GM12873 (cell line): ENCODE data around the gene GNAL.

Experiments used
- TF ChIP-seq, protein P1 (sequence below): IDR thresholded peaks from 2 replicates; pipeline ENCODE4 v1.5.1; 2012; ENCODE audit warnings: low read depth, mild to moderate bottlenecking, moderate library complexity, low read length, control low read depth; ENCODE audit not compliant: insufficient read depth; ENCODE audit errors: missing control alignments

GNAL gene

DNA sequence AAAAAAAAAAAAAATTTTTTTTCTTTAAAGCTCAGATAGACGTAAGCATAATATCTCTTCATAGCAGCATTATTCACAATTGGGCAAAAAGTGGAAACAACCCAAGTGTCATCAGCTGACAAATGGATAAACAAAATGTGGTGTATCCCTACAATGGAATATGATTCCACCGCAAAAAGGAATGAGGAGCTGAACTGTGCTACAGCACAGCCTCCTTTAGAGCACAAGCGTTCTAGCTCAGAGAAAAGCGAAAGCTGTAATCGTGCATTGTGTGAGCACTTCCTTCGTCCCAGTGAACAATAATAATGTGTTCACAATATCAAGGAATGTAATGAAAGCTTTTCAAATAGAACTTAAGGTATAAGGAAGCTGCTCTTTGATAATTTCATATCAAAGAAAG lies 150.5 kb downstream of the GNAL start:
- TF ChIP-seq, protein P1, sequence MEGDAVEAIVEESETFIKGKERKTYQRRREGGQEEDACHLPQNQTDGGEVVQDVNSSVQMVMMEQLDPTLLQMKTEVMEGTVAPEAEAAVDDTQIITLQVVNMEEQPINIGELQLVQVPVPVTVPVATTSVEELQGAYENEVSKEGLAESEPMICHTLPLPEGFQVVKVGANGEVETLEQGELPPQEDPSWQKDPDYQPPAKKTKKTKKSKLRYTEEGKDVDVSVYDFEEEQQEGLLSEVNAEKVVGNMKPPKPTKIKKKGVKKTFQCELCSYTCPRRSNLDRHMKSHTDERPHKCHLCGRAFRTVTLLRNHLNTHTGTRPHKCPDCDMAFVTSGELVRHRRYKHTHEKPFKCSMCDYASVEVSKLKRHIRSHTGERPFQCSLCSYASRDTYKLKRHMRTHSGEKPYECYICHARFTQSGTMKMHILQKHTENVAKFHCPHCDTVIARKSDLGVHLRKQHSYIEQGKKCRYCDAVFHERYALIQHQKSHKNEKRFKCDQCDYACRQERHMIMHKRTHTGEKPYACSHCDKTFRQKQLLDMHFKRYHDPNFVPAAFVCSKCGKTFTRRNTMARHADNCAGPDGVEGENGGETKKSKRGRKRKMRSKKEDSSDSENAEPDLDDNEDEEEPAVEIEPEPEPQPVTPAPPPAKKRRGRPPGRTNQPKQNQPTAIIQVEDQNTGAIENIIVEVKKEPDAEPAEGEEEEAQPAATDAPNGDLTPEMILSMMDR = no peak

DNA sequence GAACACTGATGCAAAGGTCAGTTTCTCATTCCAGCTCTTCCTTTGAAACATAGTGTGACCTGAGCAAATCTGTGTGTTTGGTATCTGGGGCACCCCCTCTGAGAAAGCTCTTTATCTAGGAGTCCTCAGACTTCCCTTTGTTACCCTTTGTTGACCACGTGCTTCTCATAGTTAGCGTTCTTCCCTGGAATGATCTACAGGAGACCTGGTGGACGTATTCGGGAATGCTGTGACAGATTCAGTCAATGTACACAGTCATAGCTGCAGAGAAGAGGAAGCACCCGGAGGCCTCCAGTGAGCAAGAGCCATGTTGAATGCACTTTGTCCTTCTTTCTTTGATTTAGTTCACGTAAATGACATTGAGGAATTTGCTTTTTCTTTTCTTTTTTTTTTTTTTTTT lies 151.4 kb downstream of the GNAL start:
- TF ChIP-seq, protein P1 = no peak

DNA sequence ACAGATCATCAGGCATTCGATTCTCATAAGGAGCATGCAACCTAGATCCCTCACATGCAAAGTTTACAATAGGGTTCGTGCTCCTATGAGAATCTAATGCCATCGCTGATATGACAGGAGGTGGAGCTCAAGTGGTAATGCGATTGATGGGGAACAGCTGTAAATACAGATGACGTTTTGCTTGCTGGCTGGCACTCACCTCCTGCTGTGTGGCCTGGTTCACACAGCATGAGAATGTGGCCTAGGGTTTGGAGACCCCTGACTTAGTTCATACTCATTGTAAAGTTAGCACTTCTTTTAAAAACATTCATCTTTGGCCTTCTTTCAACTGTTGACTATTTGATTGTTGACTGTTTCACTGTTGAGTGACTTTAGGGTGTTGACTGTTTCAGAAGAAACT lies 153.5 kb downstream of the GNAL start:
- TF ChIP-seq, protein P1 = no peak

DNA sequence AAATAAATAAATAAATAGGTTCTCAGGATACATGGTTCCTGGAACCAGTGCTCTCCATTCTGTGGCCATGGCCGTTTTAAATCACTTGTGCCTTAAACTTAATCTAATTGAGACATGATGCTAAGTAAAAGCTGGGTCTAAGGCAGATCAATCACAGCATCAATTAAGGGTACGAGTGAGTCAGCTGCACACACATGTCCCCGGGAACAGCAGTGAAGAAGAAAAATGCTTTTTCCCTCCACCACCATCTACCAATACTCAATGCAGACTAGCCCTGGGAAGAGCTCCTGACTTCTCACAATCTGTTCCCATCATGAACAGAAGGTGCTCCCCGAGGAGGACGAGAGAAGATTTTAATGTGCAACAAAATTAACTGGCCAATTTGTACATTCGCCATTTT lies 155.4 kb downstream of the GNAL start:
- TF ChIP-seq, protein P1 = no peak

DNA sequence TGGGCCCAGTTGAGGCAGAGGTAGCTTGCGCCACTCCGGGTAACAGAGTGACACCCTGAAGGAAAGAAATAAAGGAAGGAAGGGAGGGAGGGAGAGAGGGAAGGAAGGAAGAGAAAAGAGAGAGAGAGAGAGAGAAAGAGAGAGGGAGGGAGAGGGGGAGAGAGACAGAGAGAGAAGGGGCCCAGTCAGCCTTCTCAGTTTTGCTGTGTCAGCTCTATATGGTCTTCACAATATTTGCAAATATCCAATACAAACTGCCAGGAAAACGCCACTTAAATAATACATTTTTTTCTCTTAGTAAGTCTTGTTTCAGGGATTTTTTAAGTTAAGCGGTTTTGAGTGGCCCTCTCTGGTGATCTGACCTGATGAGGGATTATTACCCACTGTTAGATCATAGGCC lies 156.6 kb downstream of the GNAL start:
- TF ChIP-seq, protein P1 = no peak

DNA sequence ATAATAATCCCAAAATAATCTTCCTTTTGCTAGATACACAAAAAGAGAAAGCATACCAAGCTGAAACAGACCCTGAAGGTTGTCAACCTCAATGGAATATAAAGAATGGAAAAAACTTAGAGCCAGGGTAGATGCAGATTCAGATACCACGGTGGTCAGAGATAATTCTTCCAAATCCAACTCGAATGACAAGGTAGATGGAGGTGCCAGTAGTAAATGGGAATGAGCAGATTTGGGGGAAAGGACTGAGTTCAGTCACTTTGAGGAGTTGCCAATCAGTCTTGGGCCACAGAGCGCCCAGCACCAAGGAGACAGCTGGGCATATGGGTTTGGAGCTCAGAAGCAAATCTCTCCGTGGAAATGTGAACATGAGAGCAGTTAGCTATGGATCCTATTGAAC lies 158.7 kb downstream of the GNAL start:
- TF ChIP-seq, protein P1 = no peak

DNA sequence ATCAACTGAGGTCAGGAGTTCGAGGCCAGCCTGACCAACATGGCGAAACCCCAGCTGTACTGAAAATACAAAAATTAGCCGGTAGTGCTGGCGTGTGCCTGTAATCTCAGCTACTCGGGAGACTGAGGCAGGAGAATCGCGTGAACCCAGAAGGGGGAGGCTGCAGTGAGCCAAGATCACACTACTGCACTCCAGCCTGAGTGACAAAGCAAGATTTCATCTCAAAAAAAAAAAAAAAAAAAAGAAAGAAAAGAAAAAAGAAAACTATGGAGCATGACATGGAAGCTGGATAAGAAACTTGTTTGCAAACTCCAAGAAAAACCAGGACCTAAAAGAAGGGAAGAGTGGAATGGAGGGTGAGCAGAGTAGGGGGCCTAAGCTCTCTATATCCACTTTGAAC lies 160.2 kb downstream of the GNAL start:
- TF ChIP-seq, protein P1 = no peak

DNA sequence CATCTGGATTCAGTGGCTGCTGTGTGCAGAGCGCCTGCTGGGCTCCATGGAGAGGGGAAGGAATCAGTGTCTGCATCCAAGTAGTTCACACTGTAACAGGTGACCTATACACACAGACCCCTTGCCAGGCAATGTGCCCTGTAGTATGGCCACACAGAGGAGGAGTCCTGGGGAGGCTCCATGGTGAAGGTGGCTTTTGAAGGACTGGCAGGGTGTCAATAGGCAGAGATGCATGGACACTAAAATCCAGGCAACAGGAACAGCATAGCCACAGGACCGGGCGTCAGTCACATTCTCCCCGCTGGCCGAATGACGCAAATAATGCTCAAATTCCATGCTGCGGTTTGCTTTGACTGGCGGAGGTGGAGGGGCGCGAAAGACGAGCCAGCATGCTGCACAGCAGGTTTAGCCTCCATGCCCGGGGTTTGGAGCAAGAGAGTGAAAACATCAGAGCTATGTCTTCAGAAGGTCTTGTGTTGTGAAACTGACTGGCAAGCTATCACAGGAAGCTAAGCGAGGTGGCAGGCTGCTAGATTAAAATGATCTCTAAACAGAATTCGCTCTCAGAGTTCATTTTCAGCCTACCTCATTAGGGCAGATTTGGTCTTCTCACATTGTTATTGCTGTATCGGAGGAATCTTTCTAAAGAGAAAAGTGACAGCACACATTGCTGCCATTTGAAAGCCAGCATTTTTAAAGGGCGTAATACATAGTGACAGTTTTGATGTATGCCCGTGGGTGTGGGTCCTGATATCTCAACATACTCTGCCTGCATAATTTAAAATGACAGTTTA lies 161.0 kb downstream of the GNAL start:
- TF ChIP-seq, protein P1 = no peak
